BLaER1 (cell line): ENCODE data around the gene SLIT3.

Source experiments
- H3K27ac ChIP-seq: shearing (Covaris generic); formaldehyde crosslinking; 2 replicates; pipeline ENCODE4 v1.8.1; 2022
- H3K27me3 ChIP-seq: shearing (Covaris generic); formaldehyde crosslinking; 2 replicates; pipeline ENCODE4 v1.8.1; 2022
- H3K36me3 ChIP-seq: shearing (Covaris generic); formaldehyde crosslinking; 2 replicates; pipeline ENCODE4 v1.8.1; 2022
- H3K4me1 ChIP-seq: shearing (Covaris generic); formaldehyde crosslinking; 2 replicates; pipeline ENCODE4 v1.8.1; 2022
- H3K4me2 ChIP-seq: shearing (Covaris generic); formaldehyde crosslinking; 2 replicates; pipeline ENCODE4 v1.8.1; 2022
- H3K4me3 ChIP-seq: shearing (Covaris generic); formaldehyde crosslinking; 2 replicates; pipeline ENCODE4 v1.8.1; 2022
- H3K9ac ChIP-seq: shearing (Covaris generic); formaldehyde crosslinking; 2 replicates; pipeline ENCODE4 v1.8.1; 2022
- H3K9me3 ChIP-seq: shearing (Covaris generic); formaldehyde crosslinking; 2 replicates; pipeline ENCODE4 v1.8.1; 2022
- H4K20me1 ChIP-seq: shearing (Covaris generic); formaldehyde crosslinking; 2 replicates; pipeline ENCODE4 v1.8.1; 2022
- Cebpa-rat ChIP-seq: shearing (Covaris generic); IDR thresholded peaks from 2 replicates; pipeline ENCODE4 v1.8.1; 2022

The SLIT3 gene

DNA sequence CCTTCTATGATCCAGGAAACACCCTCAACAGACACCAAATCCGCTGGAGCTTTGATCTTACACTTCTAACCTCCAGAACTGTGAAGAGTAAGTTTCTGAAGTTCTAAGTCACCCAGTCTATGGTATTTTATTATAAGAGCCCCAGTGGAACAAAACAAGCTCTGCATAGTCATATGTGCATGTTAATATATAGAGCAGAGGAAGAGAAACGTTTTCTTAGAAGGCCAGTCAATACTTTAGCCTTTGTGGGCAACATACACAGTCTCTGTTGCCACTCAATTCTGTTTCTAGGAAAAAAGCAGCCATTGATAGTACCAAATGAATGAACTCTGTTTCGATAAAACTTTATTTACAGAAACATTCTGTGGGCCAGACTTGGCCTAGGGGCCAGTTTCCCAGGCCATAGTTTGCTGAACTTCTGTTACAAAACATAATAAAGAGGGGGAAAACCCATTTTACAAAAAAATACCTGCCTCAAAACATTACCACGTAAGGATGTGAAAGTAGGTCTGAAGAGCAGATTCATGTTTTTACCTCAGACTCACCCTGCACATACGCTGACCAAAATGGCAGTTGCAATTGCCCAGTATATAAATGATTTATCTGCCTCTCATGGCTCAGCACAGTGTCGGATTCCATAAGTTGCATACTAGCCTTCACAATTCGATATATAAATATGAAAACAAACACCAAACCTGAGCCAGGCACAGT lies 350.5 kb downstream of the SLIT3 start:
- Histone ChIP-seq H3K4me3 (no peak overlapping the region), H3K27ac (no peak overlapping the region), H3K9me3 (no peaks in the 10 kb centered on the region), H3K9ac (no peak overlapping the region), H3K4me2 (no peak overlapping the region), H3K27me3 (no peaks in the 10 kb centered on the region), H3K4me1 (no peaks in the 10 kb centered on the region), H4K20me1 (no peaks in the 10 kb centered on the region), H3K36me3 (no peaks in the 10 kb centered on the region)
- no peak for TF ChIP-seq Cebpa-rat

GRCh38 chr5:168948746-168949145 lies 352.2 kb downstream of the SLIT3 start:
- H3K4me2 ChIP-seq, result no peak overlapping the region
- H3K27me3 ChIP-seq, result no peaks in the 10 kb centered on the region
- no peak for TF ChIP-seq Cebpa-rat
- no peaks in the 10 kb centered on the region for H3K4me1 ChIP-seq
- H3K36me3 ChIP-seq, result no peaks in the 10 kb centered on the region
- H3K9ac ChIP-seq, result no peak overlapping the region
- no peaks in the 10 kb centered on the region for H4K20me1 ChIP-seq
- H3K9me3 ChIP-seq, result no peaks in the 10 kb centered on the region
- no peak overlapping the region for H3K4me3 ChIP-seq
- no peak overlapping the region for H3K27ac ChIP-seq

- Histone ChIP-seq H3K9me3 (no peaks in the 10 kb centered on the region), H4K20me1 (no peaks in the 10 kb centered on the region), H3K27ac (no peak overlapping the region), H3K4me1 (no peaks in the 10 kb centered on the region), H3K36me3 (no peaks in the 10 kb centered on the region), H3K4me2 (no peak overlapping the region), H3K4me3 (no peak overlapping the region), H3K9ac (no peak overlapping the region), H3K27me3 (no peaks in the 10 kb centered on the region)
- TF ChIP-seq Cebpa-rat, result no peak
These were observed 353.6 kb downstream of the SLIT3 start for GRCh38 chr5:168947212-168947868.

- no peaks in the 10 kb centered on the region for H3K27me3 ChIP-seq
- H3K9me3 ChIP-seq, result no peaks in the 10 kb centered on the region
- H3K4me2 ChIP-seq, result no peak overlapping the region
- no peak overlapping the region for H3K27ac ChIP-seq
- TF ChIP-seq Cebpa-rat, result no peak
- H3K9ac ChIP-seq, result no peak overlapping the region
- H3K4me3 ChIP-seq, result no peak overlapping the region
- no peaks in the 10 kb centered on the region for H4K20me1 ChIP-seq
- no peaks in the 10 kb centered on the region for H3K36me3 ChIP-seq
- H3K4me1 ChIP-seq, result peaks cover 5% of the 10 kb centered on the region; the same call in 1 of the 2 replicates
These were observed 354.6 kb downstream of the SLIT3 start for GRCh38 chr5:168946363-168946762.

DNA sequence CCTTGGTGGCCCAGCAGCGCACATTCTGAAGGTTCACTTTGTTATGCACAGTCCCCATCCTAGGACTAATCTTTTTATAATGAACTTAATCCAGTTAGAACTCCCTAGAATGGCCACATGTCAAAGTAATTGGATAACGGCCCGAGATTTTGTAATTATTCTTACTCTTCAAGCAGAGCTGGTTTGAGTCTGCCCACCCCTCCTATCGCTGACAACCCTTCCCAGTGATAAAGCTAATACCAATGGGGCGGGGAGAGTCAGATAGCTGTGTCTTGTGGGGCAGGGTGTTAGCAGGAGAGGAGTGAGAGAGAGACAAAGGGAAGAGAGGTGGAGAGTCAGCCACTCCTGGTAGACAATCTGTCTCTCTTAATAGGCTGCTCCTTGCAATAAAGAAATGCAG lies 356.9 kb downstream of the SLIT3 start:
- Histone ChIP-seq H3K4me1 (peaks cover 16% of the 10 kb centered on the region; the same call in 1 of the 2 replicates), H4K20me1 (no peaks in the 10 kb centered on the region), H3K36me3 (no peaks in the 10 kb centered on the region), H3K4me2 (no peak overlapping the region), H3K27ac (no peak overlapping the region), H3K4me3 (no peak overlapping the region), H3K27me3 (no peaks in the 10 kb centered on the region), H3K9ac (no peak overlapping the region), H3K9me3 (no peaks in the 10 kb centered on the region)
- TF ChIP-seq Cebpa-rat, result no peak

- TF ChIP-seq Cebpa-rat, result no peak
- no peak overlapping the region for H3K9ac ChIP-seq
These were observed 357.7 kb downstream of the SLIT3 start for GRCh38 chr5:168943091-168943884.

GRCh38 chr5:168941901-168942300 lies 359.0 kb downstream of the SLIT3 start:
- no peaks in the 10 kb centered on the region for H4K20me1 ChIP-seq
- no peak overlapping the region for H3K9ac ChIP-seq
- H3K27me3 ChIP-seq, result no peaks in the 10 kb centered on the region
- no peak for TF ChIP-seq Cebpa-rat
- H3K4me2 ChIP-seq, result no peak overlapping the region
- H3K4me3 ChIP-seq, result no peak overlapping the region
- H3K9me3 ChIP-seq, result no peaks in the 10 kb centered on the region
- H3K4me1 ChIP-seq, result peaks cover 16% of the 10 kb centered on the region; the same call in 1 of the 2 replicates
- no peaks in the 10 kb centered on the region for H3K36me3 ChIP-seq
- H3K27ac ChIP-seq, result no peak overlapping the region

More at GRCh38 chr5:168943091-168943884, 357.7 kb downstream of the SLIT3 start:
- Histone ChIP-seq H3K9me3 (no peaks in the 10 kb centered on the region), H4K20me1 (no peaks in the 10 kb centered on the region), H3K27me3 (no peaks in the 10 kb centered on the region), H3K4me3 (no peak overlapping the region), H3K4me2 (no peak overlapping the region), H3K4me1 (peaks cover 16% of the 10 kb centered on the region; the same call in 1 of the 2 replicates), H3K27ac (no peak overlapping the region), H3K36me3 (no peaks in the 10 kb centered on the region)

DNA sequence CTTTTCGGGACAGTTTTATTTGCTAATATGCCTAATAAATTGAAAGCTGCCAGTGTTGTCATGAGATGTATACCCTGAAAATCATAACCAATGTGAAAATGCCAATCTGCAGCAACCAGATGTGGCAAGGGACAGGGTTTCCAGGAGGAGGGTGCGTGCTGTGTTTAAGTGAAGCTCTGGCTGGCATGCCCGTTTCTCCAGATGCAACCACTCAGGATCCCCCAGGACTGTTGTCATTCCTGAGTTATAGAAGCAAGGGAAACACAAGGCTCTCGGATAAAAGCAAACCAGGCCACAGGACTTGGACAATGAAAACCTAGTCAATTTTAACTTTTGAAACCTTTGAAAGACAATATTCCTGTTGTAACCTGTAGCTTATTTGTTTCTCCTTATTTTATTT lies 360.2 kb downstream of the SLIT3 start:
- no peaks in the 10 kb centered on the region for H3K9me3 ChIP-seq
- H3K27me3 ChIP-seq, result no peaks in the 10 kb centered on the region
- H3K36me3 ChIP-seq, result no peaks in the 10 kb centered on the region
- no peak overlapping the region for H3K9ac ChIP-seq
- no peak overlapping the region for H3K4me3 ChIP-seq
- no peak overlapping the region for H3K27ac ChIP-seq
- no peak overlapping the region for H3K4me2 ChIP-seq
- TF ChIP-seq Cebpa-rat, result no peak
- H4K20me1 ChIP-seq, result no peaks in the 10 kb centered on the region
- peaks cover 16% of the 10 kb centered on the region; the same call in 1 of the 2 replicates for H3K4me1 ChIP-seq

GRCh38 chr5:168939887-168940544 lies 360.9 kb downstream of the SLIT3 start:
- no peak overlapping the region for H3K27ac ChIP-seq
- no peaks in the 10 kb centered on the region for H3K9me3 ChIP-seq
- peaks cover 16% of the 10 kb centered on the region; the same call in 1 of the 2 replicates for H3K4me1 ChIP-seq
- H3K9ac ChIP-seq, result no peak overlapping the region
- no peaks in the 10 kb centered on the region for H3K27me3 ChIP-seq
- no peaks in the 10 kb centered on the region for H4K20me1 ChIP-seq
- no peaks in the 10 kb centered on the region for H3K36me3 ChIP-seq
- no peak overlapping the region for H3K4me3 ChIP-seq
- TF ChIP-seq Cebpa-rat, result no peak
- H3K4me2 ChIP-seq, result no peak overlapping the region; the same call in 1 of the 2 replicates
